GM12865 (cell line): ENCODE data around the gene CYS1.
A peak's percentile ranks its signal among the peaks of the same experiment; 100 is the strongest.

Source experiments
- DNase-seq: peaks from one replicate; pipeline ENCODE4 v3.0.0; 2010; ENCODE audit warnings: low read depth
- H3K4me3 ChIP-seq: 2 replicates; pipeline ENCODE4 v1.5.1; 2011; ENCODE audit warnings: mild to moderate bottlenecking, low read depth, low read length, control low read depth
- CTCF ChIP-seq: IDR thresholded peaks from 2 replicates; pipeline ENCODE4 v1.5.1; 2011; ENCODE audit warnings: low read length, control low read depth, low read depth, inconsistent platforms; ENCODE audit not compliant: insufficient read depth; ENCODE audit errors: missing control alignments

CYS1 gene

GRCh38 chr2:10048501-10049171 is 31.6 kb downstream of the CYS1 start:
- peak; percentile 59 for TF ChIP-seq CTCF
- DNase-seq, result peak; percentile 57
- H3K4me3 ChIP-seq, result no peak overlapping the region

GRCh38 chr2:10047616-10048500 is 32.4 kb downstream of the CYS1 start:
- H3K4me3 ChIP-seq, result no peak overlapping the region
- DNase-seq, result no peak
- TF ChIP-seq CTCF, result no peak

GRCh38 chr2:10046931-10047330 is 33.3 kb downstream of the CYS1 start:
- no peak for TF ChIP-seq CTCF
- no peak overlapping the region for H3K4me3 ChIP-seq
- DNase-seq, result no peak

- no peak for DNase-seq
- no peak overlapping the region for H3K4me3 ChIP-seq
- TF ChIP-seq CTCF, result no peak
These were observed 34.5 kb downstream of the CYS1 start for GRCh38 chr2:10045561-10046355.

- H3K4me3 ChIP-seq, result peak overlapping the region; percentile 58
- DNase-seq, result peak; percentile 96
- no peak for TF ChIP-seq CTCF
These were observed 36.2 kb downstream of the CYS1 start for GRCh38 chr2:10043906-10044601.

GRCh38 chr2:10043256-10043905 is 36.8 kb downstream of the CYS1 start, which contains the start of gene KLF11:
KLF11 (plus strand) TSS chr2:10043550; CDS start chr2:10043717, 167 bp downstream.
- H3K4me3 ChIP-seq, result peak within 1 kb of the TSS; percentile 58
- TF ChIP-seq CTCF, result no peak
- peak; percentile 90 for DNase-seq
